ENCODE data around the gene MSL3.

The MSL3 gene

GRCh38 chrX:11757719-11758399, at the start of gene MSL3:
Gene MSL3 (plus strand): TSS chrX:11758237. CDS start chrX:11758264, 27 bp downstream.
- DNase-seq (ENCODE audit: extremely low read depth, low read depth), result no peak
- H3K4me3 ChIP-seq (replicated peaks; ENCODE audit: low read depth, low read length), result peak within 1 kb of the TSS; percentile 78
- no peak for TF ChIP-seq CTCF (IDR thresholded peaks at IDR 0.05; ENCODE audit: low read depth, low read length, missing control alignments)

- H3K4me3 ChIP-seq (replicated peaks; ENCODE audit: low read depth, low read length), result no peak overlapping the region
- no peak for DNase-seq (ENCODE audit: extremely low read depth, low read depth)
Measured at GRCh38 chrX:11722304-11722703, 35.7 kb upstream of the MSL3 start.

GRCh38 chrX:11724122-11725017, 33.7 kb upstream of the MSL3 start:
- no peak overlapping the region for H3K4me3 ChIP-seq (replicated peaks; ENCODE audit: low read depth, low read length)
- peak; percentile 59 for TF ChIP-seq CTCF (IDR thresholded peaks at IDR 0.05; ENCODE audit: low read depth, low read length, missing control alignments)
- DNase-seq (ENCODE audit: extremely low read depth, low read depth), result peak; percentile 10

More at GRCh38 chrX:11722304-11722703, 35.7 kb upstream of the MSL3 start:
- TF ChIP-seq CTCF (IDR thresholded peaks at IDR 0.05; ENCODE audit: low read depth, low read length, missing control alignments), result no peak

GRCh38 chrX:11725631-11726442, 32.2 kb upstream of the MSL3 start:
- no peak for DNase-seq (ENCODE audit: extremely low read depth, low read depth)
- no peak overlapping the region for H3K4me3 ChIP-seq (replicated peaks; ENCODE audit: low read depth, low read length)
- no peak for TF ChIP-seq CTCF (IDR thresholded peaks at IDR 0.05; ENCODE audit: low read depth, low read length, missing control alignments)

- H3K4me3 ChIP-seq (replicated peaks; ENCODE audit: low read depth, low read length), result no peak overlapping the region
- TF ChIP-seq CTCF (IDR thresholded peaks at IDR 0.05; ENCODE audit: low read depth, low read length, missing control alignments), result no peak
- DNase-seq (ENCODE audit: extremely low read depth, low read depth), result no peak
Measured at GRCh38 chrX:11728556-11728955, 29.5 kb upstream of the MSL3 start.

- TF ChIP-seq CTCF (IDR thresholded peaks at IDR 0.05; ENCODE audit: low read depth, low read length, missing control alignments), result no peak
- H3K4me3 ChIP-seq (replicated peaks; ENCODE audit: low read depth, low read length), result no peak overlapping the region
- no peak for DNase-seq (ENCODE audit: extremely low read depth, low read depth)
Measured at GRCh38 chrX:11733614-11734013, 24.4 kb upstream of the MSL3 start.
